Bladder microvascular endothelial cell (primary cell): Measurements from ENCODE around the gene SPINT2. TPM values are rescaled to one million over a fixed set of nuclear protein-coding genes. Genes with fewer than 3 reads are reported as not detected.

Source experiments
- total RNA-seq: library from RNA; depleted of rRNA; stranded (reverse); fragments of >200 nt; gene quantifications from 2 replicates; pipeline ENCODE4 v1.2.3, GENCODE V29; 2014

SPINT2 gene, protein sequence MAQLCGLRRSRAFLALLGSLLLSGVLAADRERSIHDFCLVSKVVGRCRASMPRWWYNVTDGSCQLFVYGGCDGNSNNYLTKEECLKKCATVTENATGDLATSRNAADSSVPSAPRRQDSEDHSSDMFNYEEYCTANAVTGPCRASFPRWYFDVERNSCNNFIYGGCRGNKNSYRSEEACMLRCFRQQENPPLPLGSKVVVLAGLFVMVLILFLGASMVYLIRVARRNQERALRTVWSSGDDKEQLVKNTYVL
- 7.0 and 61.4 TPM in 2 replicates for total RNA-seq

DNA sequence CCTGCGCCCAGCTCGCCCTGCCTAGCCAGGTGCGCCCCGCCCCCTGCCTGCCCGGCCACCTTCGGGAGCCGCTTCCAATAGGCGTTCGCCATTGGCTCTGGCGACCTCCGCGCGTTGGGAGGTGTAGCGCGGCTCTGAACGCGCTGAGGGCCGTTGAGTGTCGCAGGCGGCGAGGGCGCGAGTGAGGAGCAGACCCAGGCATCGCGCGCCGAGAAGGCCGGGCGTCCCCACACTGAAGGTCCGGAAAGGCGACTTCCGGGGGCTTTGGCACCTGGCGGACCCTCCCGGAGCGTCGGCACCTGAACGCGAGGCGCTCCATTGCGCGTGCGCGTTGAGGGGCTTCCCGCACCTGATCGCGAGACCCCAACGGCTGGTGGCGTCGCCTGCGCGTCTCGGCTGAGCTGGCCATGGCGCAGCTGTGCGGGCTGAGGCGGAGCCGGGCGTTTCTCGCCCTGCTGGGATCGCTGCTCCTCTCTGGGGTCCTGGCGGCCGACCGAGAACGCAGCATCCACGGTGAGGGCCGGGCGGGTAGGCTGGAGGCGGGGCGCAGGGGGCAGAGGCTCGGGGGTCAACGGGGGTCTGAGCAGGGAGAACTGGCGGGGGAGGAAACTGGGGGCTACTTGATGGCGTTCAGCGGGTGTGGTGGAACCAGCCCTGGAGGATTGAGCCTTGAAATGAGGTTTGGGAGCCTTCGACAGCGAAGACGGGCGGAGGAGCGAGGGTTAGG is at the start of gene SPINT2:
Gene SPINT2, plus strand, starts transcription at position 88 of the 727 bp plus-strand sequence. Its CDS starts 320 bp downstream, at position 408.

GRCh38 chr19:38224014-38224862 is 40.1 kb upstream of the SPINT2 start, which contains the start of gene DPF1:
TSS of gene DPF1 (minus strand) at chr19:38224222. CDS start at chr19:38224142, 80 bp downstream.

DNA sequence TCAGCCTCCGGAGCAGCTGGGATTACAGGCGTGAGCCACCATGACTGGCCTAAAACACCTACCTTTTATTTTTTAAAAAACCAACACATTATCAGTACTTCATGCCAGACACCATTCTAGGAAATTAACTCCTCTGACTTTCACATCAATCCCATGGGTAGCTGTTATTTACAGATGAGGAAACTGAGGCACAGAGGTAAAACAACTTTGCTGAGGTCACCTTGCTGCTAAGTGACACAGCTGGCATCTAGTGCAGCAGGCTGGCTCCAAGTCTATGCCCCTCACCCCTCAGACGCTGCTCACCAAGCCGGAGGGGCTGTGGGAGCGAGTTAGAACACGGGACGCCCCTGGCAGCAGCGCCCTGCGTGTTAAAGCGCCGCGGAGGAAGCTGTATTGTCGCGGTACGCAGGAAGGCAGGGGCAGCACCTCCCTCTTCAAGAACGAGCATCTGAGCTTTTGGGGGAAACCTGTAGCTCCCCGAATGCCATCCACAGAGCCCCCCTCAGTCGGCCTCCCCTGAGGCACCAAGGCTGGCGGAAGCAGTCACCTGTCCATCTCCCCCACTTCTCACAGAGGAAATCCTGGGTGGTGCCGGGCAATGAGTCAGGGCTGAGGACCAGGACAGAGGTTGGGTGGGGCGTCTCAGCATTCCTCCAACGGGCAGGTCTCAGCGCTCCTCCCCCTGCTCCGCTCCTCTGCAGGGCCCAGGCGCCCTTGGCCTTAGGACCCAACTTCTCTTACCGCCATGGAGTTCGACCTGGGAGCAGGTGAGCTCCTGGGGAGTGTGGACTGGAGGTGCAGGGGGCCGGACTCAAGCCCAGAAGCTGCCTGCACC is 39.4 kb downstream of the SPINT2 start, which contains the start of gene C19orf33:
Gene C19orf33, plus strand, starts transcription at position 735 of the 835 bp plus-strand sequence. Its CDS starts 11 bp downstream, at position 746.

DNA sequence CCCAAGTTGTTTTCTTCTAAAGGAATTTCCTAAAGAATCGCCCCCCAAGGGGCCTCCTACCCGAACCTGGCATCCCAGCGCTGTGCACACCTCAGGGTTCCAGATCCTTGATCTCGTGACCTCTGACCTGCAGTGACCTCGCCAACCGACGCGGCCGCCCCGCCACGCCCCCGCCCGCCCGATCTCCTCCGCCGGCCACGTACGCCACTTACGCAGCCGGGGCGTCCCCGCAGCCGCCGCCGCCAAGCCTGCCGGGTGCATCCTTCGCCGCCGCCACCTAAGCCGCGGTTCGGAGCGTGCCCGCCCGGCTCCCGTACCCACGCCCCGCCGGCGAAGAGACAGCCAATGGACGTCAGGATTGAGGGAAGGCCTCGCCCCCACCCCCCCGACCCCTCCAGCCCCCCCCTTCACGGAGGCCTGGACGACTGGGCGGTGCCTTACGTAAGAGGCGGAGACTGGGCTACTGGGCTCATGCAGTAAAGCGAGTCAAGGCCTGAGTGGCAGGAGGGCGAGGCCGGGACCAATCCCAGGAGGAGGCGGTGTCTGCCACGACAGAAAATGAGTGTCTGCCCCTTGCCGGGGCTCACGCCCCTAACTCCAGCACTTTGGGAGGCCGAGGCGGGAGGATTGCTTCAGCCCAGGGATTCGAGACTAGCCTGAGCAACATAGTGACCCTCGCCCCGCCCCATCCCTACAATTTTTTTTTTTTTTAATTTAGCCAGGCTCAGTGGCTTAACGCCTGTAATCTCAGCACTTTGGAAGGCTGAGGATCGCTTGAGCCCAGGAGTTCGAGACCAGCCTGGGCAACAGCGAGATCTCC is 51.5 kb downstream of the SPINT2 start, which contains the start of gene YIF1B:
Gene YIF1B, minus strand, starts transcription at position 291 of the 820 bp plus-strand sequence. Its CDS starts 30 bp downstream, at position 261.

GRCh38 chr19:38319421-38320258 is 55.3 kb downstream of the SPINT2 start, which contains the start of gene KCNK6:
TSS of gene KCNK6 (plus strand) at chr19:38319845. CDS start at chr19:38319951, 106 bp downstream.

Other genes starting within 250 kb of the SPINT2 start
- 0.31 and 0.32 TPM in 2 replicates for gene DPF1, start 40.4 kb upstream of the SPINT2 start, total RNA-seq
- gene PPP1R14A, start 8.2 kb upstream of the SPINT2 start, total RNA-seq, result 4.4 and 6.1 TPM in 2 replicates
- gene C19orf33, start 39.7 kb downstream of the SPINT2 start, total RNA-seq, result 1.1 and 34.5 TPM in 2 replicates
- gene YIF1B, start 51.4 kb downstream of the SPINT2 start, total RNA-seq, result 74.0 and 89.5 TPM in 2 replicates
- 7.8 and 11.1 TPM in 2 replicates for gene KCNK6, start 55.3 kb downstream of the SPINT2 start, total RNA-seq
- 0.16 and 3.5 TPM in 2 replicates for gene CATSPERG, start 71.3 kb downstream of the SPINT2 start, total RNA-seq
- 200 and 216 TPM in 2 replicates for gene PSMD8, start 110.0 kb downstream of the SPINT2 start, total RNA-seq
- gene GGN, start 123.5 kb downstream of the SPINT2 start, total RNA-seq, result 0.13 and 0.16 TPM in 2 replicates
- 0.76 and 1.8 TPM in 2 replicates for gene SPRED3, start 124.1 kb downstream of the SPINT2 start, total RNA-seq
- gene FAM98C, start 138.5 kb downstream of the SPINT2 start, total RNA-seq, result 4.5 and 5.8 TPM in 2 replicates
- gene RASGRP4, start 161.6 kb downstream of the SPINT2 start, total RNA-seq, result not detected in 2 replicates
- not detected in 2 replicates for gene RYR1, start 169.1 kb downstream of the SPINT2 start, total RNA-seq